HepG2 (cell line): Measurements from ENCODE around the gene RFX6. TPM values are rescaled to one million over a fixed set of nuclear protein-coding genes. Genes with fewer than 3 reads are reported as not detected.

ENCODE experiments used
- ATAC-seq: fragments of 200-7000 bp; cut with Tn5 transposase; 3 replicates; pipeline ENCODE4 v1.9.1; 2020; ENCODE audit warnings: mild to moderate bottlenecking, moderate library complexity
- BruUV-seq: library from RNA; stranded (reverse); fragments of 400-500 nt; replicated peaks from 2 replicates; lab custom pipeline; 2021; lab: Mats Ljungman, UMichigan
- CTCF ChIA-PET: fragments of 300-600 bp; formaldehyde crosslinking; extraction: SDS; loops from one replicate; lab custom pipeline; 2021; ENCODE audit warnings: low total read pairs, inconsistent platforms, low intra/inter-chr PET ratio; lab: Yijun Ruan, JAX
- POLR2A ChIA-PET: fragments of 350-600 bp; sonication (Branson Sonifier 250); formaldehyde crosslinking; loops from one replicate; lab custom pipeline; 2020; ENCODE audit warnings: antibody characterized with exemption, inconsistent platforms; lab: Yijun Ruan, JAX
- DNase-seq: peaks from one replicate; pipeline ENCODE4 v3.0.0-alpha.2; 2015; ENCODE audit warnings: low spot score
- FAIRE-seq: peaks from 3 replicates; lab custom pipeline; 2011; peaks lifted over from hg19 to GRCh38; lab: Jason Lieb, UNC
- H2AFZ ChIP-seq: one replicate; pipeline ENCODE4 v1.6.1; 2011; ENCODE audit warnings: low read length, inconsistent platforms
- H3K27ac ChIP-seq: fragments of 300-600 bp; 3 replicates; pipeline ENCODE4 v1.8.0; 2011; ENCODE audit warnings: mixed run types, mild to moderate bottlenecking, mixed read lengths, low read length, inconsistent platforms; ENCODE audit not compliant: insufficient read depth; ENCODE audit errors: extremely low read length
- H3K27me3 ChIP-seq, 2 experiments: fragments of 200-600 bp in 1 of 2; 2 replicates in 1 of 2; 3 replicates in 1 of 2; pipeline versions ENCODE4 v1.6.0 to v1.8.0; 2011; ENCODE audit warnings: low read length in 2 of 2, mild to moderate bottlenecking in 2 of 2, moderate library complexity in 2 of 2, inconsistent platforms in 1 of 2; ENCODE audit not compliant: insufficient read depth in 2 of 2, control insufficient read depth in 1 of 2
- H3K36me3 ChIP-seq, 2 experiments: fragments of 200-600 bp in 1 of 2; replicated peaks in 1 of 2; 2 replicates in 1 of 2; 3 replicates in 1 of 2; pipeline versions ENCODE4 v1.5.1 to v1.8.0; 2011; ENCODE audit warnings: low read length in 2 of 2, inconsistent platforms in 1 of 2; ENCODE audit not compliant: insufficient read depth in 2 of 2, control insufficient read depth in 1 of 2
- H3K4me1 ChIP-seq: 2 replicates; pipeline ENCODE4 v1.5.1; 2012; ENCODE audit warnings: low read length, inconsistent platforms; ENCODE audit not compliant: insufficient read depth
- H3K4me2 ChIP-seq: 2 replicates; pipeline ENCODE4 v1.6.0; 2011; ENCODE audit warnings: low read depth, low read length, inconsistent platforms
- H3K4me3 ChIP-seq, 3 experiments: fragments of 200-600 bp in 1 of 3; sonication (generic), shearing (Covaris generic) in 1 of 3; replicated peaks in 1 of 3; 2 replicates each; pipeline ENCODE4 v1.5.1; 2011 to 2016; ENCODE audit warnings: low read length in 3 of 3, inconsistent platforms in 2 of 3, low read depth in 2 of 3, mild to moderate bottlenecking in 2 of 3, control low read depth in 1 of 3, mixed read lengths in 1 of 3; ENCODE audit not compliant: insufficient read depth in 1 of 3
- H3K79me2 ChIP-seq: one replicate; pipeline ENCODE4 v1.6.1; 2011; ENCODE audit warnings: low read length, inconsistent platforms; ENCODE audit not compliant: insufficient read depth
- H3K9ac ChIP-seq: 2 replicates; pipeline ENCODE4 v1.6.0; 2011; ENCODE audit warnings: mild to moderate bottlenecking, low read depth, low read length, inconsistent platforms; ENCODE audit not compliant: insufficient read depth
- H3K9me3 ChIP-seq: 2 replicates; pipeline ENCODE4 v1.5.1; 2012; ENCODE audit warnings: mild to moderate bottlenecking, low read length
- H4K20me1 ChIP-seq: 2 replicates; pipeline ENCODE4 v1.6.0; 2011; ENCODE audit warnings: inconsistent platforms, mild to moderate bottlenecking, low read length, moderate library complexity; ENCODE audit not compliant: insufficient read depth
- ATAD3A ChIP-seq: sonication (generic); formaldehyde crosslinking; IDR thresholded peaks from 2 replicates; pipeline ENCODE4 v1.4.0; 2020; ENCODE audit warnings: missing genetic modification reagents
- CCAR2 ChIP-seq: fragments of 200-400 bp; formaldehyde crosslinking; optimal IDR thresholded peaks from 2 replicates; pipeline ENCODE3; 2018; ENCODE audit warnings: low read depth, mild to moderate bottlenecking, low read length, moderate library complexity
- TCF12 ChIP-seq, 2 experiments: fragments of 450-650 bp in 1 of 2; sonication (generic) in 1 of 2; formaldehyde crosslinking in 1 of 2; IDR thresholded peaks; 2 replicates each; pipeline versions ENCODE4 v1.6.1 to v1.8.0; 2017 to 2022; ENCODE audit warnings: antibody characterized with exemption in 1 of 2, mild to moderate bottlenecking in 1 of 2, missing genetic modification reagents in 1 of 2, moderate library complexity in 1 of 2
- XRCC5 ChIP-seq: fragments of 200-400 bp; formaldehyde crosslinking; optimal IDR thresholded peaks from 2 replicates; pipeline ENCODE3; 2017; ENCODE audit warnings: mild to moderate bottlenecking, low read length
- ZNF260 ChIP-seq: sonication (generic); formaldehyde crosslinking; IDR thresholded peaks from 2 replicates; pipeline ENCODE4 v1.4.0; 2020; ENCODE audit warnings: missing genetic modification reagents, low read depth, mild to moderate bottlenecking, borderline replicate concordance
- WGBS: methylation state at CpG from one replicate; pipeline ENCODE4 v1.1.6; 2017; ENCODE audit warnings: low lambda C conversion rate; 5-methylcytosine and 5-hydroxymethylcytosine counted together
- in situ Hi-C: cut with HindIII; loops from 2 replicates; pipeline ENCODE4 v1.10.0; 2017; ENCODE audit warnings: low pct_unique_long_range_greater_than_20kb; ENCODE audit not compliant: extremely low pct_ligation_motif_present
- intact Hi-C: fragments of 100-400 bp; cut with micrococcal nuclease; formaldehyde crosslinking; loops from one replicate; pipeline ENCODE4 v1.10.0; 2022; ENCODE audit not compliant: unreplicated experiment
- polyA plus RNA-seq, 8 experiments: library from polyadenylated mRNA; depleted of rRNA in 3 of 8; stranded (reverse) in 7 of 8; unstranded in 1 of 8; fragments of >200 nt; fragmentation: Illumina TruSeq in 4 of 8; extraction: Trizol in 4 of 8; gene quantifications; 2 replicates each; pipeline versions ENCODE4 v1.2.1 to v1.2.3, GENCODE V29; 2011 to 2016; ENCODE audit warnings: low read depth in 4 of 8, missing spikeins in 1 of 8, mixed read lengths in 1 of 8; ENCODE audit not compliant: insufficient read depth in 1 of 8
- total RNA-seq, 5 experiments: library from RNA; depleted of rRNA; stranded (reverse); fragments of >200 nt; fragmentation: Illumina TruSeq; extraction: Trizol; gene quantifications; 2 replicates each; pipeline ENCODE4 v1.2.3, GENCODE V29; 2016; ENCODE audit warnings: low read depth in 1 of 5
- TF ChIP-seq, protein P1 (sequence below): sonication (generic); formaldehyde crosslinking; IDR thresholded peaks from 2 replicates; pipeline ENCODE4 v1.5.0; 2020; ENCODE audit warnings: missing genetic modification reagents
- TF ChIP-seq, protein P2 (sequence below): sonication (generic); formaldehyde crosslinking; IDR thresholded peaks from 2 replicates; pipeline ENCODE4 v1.8.1; 2022; ENCODE audit warnings: low read depth, mild to moderate bottlenecking, missing genetic modification reagents
- TF ChIP-seq, protein P3 (sequence below): sonication (generic); formaldehyde crosslinking; IDR thresholded peaks from 2 replicates; pipeline ENCODE4 v1.4.0; 2020; ENCODE audit warnings: missing genetic modification reagents, low read depth, mild to moderate bottlenecking, borderline replicate concordance
- TF ChIP-seq, protein P4 (sequence below): sonication (generic); formaldehyde crosslinking; IDR thresholded peaks from 2 replicates; pipeline ENCODE4 v1.4.0; 2020; ENCODE audit warnings: missing genetic modification reagents

RFX6 gene
- total and polyA plus RNA-seq, 2 of the 13 experiments (the other 11 are each of a cell fraction or from before 2014, with no cell fraction given): 0.04 TPM; not detected in 1

DNA sequence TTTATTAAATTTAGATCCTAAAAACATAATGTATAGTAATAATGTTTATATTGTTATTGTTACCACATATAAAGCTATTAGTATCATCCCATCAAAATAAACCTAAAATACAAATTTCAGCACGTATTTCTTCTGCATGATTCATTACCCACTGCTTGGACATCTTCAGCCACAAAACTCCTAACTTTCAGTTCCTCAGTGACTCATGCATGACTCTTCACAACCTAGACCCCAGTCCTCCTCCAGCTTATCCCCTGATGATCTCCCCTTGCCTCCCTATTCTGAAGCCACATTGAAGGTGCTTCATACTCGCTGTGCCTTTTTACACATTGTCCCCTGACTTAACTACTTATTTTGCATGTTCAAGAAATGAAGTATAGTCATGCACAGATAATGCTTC, 37.0 kb upstream of the RFX6 start:
- Histone ChIP-seq H3K36me3 (no peaks in the 10 kb centered on the region), H3K27ac (no peak overlapping the region), H3K9ac (no peak overlapping the region), H4K20me1 (no peaks in the 10 kb centered on the region), H3K27me3 (no peaks in the 10 kb centered on the region), H3K79me2 (no peaks in the 10 kb centered on the region), H3K4me2 (no peak overlapping the region), H3K4me3 (no peak overlapping the region), H2AFZ (no peak overlapping the region), H3K9me3 (no peaks in the 10 kb centered on the region), H3K4me1 (peaks cover 40% of the 10 kb centered on the region)
- TF ChIP-seq ZNF260 (CRISPR knock-in tag) (no peak), ATAD3A (CRISPR knock-in tag) (no peak), XRCC5 (no peak), TCF12 (IDR thresholded peaks at IDR 0.05) (no peak), TCF12 (CRISPR knock-in tag; IDR thresholded peaks at IDR 0.05) (no peak), CCAR2 (no peak)
- TF ChIP-seq, protein P1, sequence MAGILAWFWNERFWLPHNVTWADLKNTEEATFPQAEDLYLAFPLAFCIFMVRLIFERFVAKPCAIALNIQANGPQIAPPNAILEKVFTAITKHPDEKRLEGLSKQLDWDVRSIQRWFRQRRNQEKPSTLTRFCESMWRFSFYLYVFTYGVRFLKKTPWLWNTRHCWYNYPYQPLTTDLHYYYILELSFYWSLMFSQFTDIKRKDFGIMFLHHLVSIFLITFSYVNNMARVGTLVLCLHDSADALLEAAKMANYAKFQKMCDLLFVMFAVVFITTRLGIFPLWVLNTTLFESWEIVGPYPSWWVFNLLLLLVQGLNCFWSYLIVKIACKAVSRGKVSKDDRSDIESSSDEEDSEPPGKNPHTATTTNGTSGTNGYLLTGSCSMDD (CRISPR knock-in tag): no peak
- TF ChIP-seq, protein P2, sequence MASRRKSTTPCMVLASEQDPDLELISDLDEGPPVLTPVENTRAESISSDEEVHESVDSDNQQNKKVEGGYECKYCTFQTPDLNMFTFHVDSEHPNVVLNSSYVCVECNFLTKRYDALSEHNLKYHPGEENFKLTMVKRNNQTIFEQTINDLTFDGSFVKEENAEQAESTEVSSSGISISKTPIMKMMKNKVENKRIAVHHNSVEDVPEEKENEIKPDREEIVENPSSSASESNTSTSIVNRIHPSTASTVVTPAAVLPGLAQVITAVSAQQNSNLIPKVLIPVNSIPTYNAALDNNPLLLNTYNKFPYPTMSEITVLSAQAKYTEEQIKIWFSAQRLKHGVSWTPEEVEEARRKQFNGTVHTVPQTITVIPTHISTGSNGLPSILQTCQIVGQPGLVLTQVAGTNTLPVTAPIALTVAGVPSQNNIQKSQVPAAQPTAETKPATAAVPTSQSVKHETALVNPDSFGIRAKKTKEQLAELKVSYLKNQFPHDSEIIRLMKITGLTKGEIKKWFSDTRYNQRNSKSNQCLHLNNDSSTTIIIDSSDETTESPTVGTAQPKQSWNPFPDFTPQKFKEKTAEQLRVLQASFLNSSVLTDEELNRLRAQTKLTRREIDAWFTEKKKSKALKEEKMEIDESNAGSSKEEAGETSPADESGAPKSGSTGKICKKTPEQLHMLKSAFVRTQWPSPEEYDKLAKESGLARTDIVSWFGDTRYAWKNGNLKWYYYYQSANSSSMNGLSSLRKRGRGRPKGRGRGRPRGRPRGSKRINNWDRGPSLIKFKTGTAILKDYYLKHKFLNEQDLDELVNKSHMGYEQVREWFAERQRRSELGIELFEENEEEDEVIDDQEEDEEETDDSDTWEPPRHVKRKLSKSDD (CRISPR knock-in tag): no peak
- TF ChIP-seq, protein P3, sequence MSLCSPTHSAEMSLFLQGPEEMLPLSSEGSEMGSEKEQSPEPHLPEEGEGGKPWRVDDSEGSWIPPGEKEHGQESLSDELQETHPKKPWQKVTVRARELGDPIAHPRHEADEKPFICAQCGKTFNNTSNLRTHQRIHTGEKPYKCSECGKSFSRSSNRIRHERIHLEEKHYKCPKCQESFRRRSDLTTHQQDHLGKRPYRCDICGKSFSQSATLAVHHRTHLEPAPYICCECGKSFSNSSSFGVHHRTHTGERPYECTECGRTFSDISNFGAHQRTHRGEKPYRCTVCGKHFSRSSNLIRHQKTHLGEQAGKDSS (CRISPR knock-in tag): no peak
- TF ChIP-seq, protein P4, sequence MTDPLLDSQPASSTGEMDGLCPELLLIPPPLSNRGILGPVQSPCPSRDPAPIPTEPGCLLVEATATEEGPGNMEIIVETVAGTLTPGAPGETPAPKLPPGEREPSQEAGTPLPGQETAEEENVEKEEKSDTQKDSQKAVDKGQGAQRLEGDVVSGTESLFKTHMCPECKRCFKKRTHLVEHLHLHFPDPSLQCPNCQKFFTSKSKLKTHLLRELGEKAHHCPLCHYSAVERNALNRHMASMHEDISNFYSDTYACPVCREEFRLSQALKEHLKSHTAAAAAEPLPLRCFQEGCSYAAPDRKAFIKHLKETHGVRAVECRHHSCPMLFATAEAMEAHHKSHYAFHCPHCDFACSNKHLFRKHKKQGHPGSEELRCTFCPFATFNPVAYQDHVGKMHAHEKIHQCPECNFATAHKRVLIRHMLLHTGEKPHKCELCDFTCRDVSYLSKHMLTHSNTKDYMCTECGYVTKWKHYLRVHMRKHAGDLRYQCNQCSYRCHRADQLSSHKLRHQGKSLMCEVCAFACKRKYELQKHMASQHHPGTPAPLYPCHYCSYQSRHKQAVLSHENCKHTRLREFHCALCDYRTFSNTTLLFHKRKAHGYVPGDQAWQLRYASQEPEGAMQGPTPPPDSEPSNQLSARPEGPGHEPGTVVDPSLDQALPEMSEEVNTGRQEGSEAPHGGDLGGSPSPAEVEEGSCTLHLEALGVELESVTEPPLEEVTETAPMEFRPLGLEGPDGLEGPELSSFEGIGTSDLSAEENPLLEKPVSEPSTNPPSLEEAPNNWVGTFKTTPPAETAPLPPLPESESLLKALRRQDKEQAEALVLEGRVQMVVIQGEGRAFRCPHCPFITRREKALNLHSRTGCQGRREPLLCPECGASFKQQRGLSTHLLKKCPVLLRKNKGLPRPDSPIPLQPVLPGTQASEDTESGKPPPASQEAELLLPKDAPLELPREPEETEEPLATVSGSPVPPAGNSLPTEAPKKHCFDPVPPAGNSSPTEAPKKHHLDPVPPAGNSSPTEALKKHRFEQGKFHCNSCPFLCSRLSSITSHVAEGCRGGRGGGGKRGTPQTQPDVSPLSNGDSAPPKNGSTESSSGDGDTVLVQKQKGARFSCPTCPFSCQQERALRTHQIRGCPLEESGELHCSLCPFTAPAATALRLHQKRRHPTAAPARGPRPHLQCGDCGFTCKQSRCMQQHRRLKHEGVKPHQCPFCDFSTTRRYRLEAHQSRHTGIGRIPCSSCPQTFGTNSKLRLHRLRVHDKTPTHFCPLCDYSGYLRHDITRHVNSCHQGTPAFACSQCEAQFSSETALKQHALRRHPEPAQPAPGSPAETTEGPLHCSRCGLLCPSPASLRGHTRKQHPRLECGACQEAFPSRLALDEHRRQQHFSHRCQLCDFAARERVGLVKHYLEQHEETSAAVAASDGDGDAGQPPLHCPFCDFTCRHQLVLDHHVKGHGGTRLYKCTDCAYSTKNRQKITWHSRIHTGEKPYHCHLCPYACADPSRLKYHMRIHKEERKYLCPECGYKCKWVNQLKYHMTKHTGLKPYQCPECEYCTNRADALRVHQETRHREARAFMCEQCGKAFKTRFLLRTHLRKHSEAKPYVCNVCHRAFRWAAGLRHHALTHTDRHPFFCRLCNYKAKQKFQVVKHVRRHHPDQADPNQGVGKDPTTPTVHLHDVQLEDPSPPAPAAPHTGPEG: no peak
- 25% methylated on average over 2 of the region's 2 CpGs for WGBS
- POLR2A ChIA-PET: no interaction called here
- no peak for FAIRE-seq
- no peak for DNase-seq
- no peak for ATAC-seq
- in situ Hi-C loops: no loop called here
- intact Hi-C loops: loop anchor here (10.0 kb wide), 1 partner anchor 305 kb away; no protein-coding TSS in a partner anchor
- no TSS peak for BruUV-seq
- CTCF ChIA-PET: no interaction called here
